Loucy (cell line): Measurements from ENCODE around the gene WWOX.

Experiments used
- H2AFZ ChIP-seq: fragments of 200-600 bp; sonication (generic); 2 replicates; pipeline ENCODE4 v1.6.0; 2016; ENCODE audit warnings: antibody characterized with exemption, mild to moderate bottlenecking, low read length, moderate library complexity
- H3F3A ChIP-seq: fragments of 200-600 bp; 2 replicates; pipeline ENCODE4 v1.6.0; 2016; ENCODE audit warnings: antibody characterized with exemption, low read depth, mild to moderate bottlenecking
- H3K27me3 ChIP-seq: fragments of 200-600 bp; sonication (generic); 2 replicates; pipeline ENCODE4 v1.6.1; 2014; ENCODE audit warnings: low read length, mild to moderate bottlenecking; ENCODE audit not compliant: insufficient read depth, poor library complexity, severe bottlenecking
- H3K36me3 ChIP-seq: fragments of 200-600 bp; sonication (generic); 2 replicates; pipeline ENCODE4 v1.6.1; 2016; ENCODE audit warnings: low read length; ENCODE audit not compliant: insufficient read depth
- H3K4me1 ChIP-seq: fragments of 200-600 bp; sonication (generic); 2 replicates; pipeline ENCODE4 v1.5.1; 2014; ENCODE audit warnings: low read length, mild to moderate bottlenecking; ENCODE audit not compliant: insufficient read depth, poor library complexity, severe bottlenecking
- H3K4me2 ChIP-seq: fragments of 200-600 bp; sonication (generic); 2 replicates; pipeline ENCODE4 v1.6.0; 2014; ENCODE audit warnings: antibody characterized with exemption, low read length, low read depth, mild to moderate bottlenecking; ENCODE audit not compliant: poor library complexity, severe bottlenecking
- H3K4me3 ChIP-seq: fragments of 200-600 bp; sonication (generic); 2 replicates; pipeline ENCODE4 v1.5.1; 2014; ENCODE audit warnings: low read length, mild to moderate bottlenecking, mixed read lengths; ENCODE audit not compliant: poor library complexity, severe bottlenecking
- H3K79me2 ChIP-seq: fragments of 200-600 bp; sonication (generic); 2 replicates; pipeline ENCODE4 v1.6.1; 2014; ENCODE audit warnings: low read length; ENCODE audit not compliant: insufficient read depth
- H3K9ac ChIP-seq: fragments of 200-600 bp; sonication (generic); 2 replicates; pipeline ENCODE4 v1.6.0; 2014; ENCODE audit warnings: mild to moderate bottlenecking, low read depth, low read length, moderate library complexity; ENCODE audit not compliant: poor library complexity, severe bottlenecking
- H3K9me2 ChIP-seq: fragments of 200-600 bp; sonication (generic); replicated peaks from 2 replicates; pipeline ENCODE4 v1.6.1; 2016; ENCODE audit warnings: low read depth, low read length, mixed read lengths
- H3K9me3 ChIP-seq: fragments of 200-600 bp; sonication (generic); 2 replicates; pipeline ENCODE4 v1.6.1; 2014; ENCODE audit warnings: mild to moderate bottlenecking, antibody characterized with exemption, low read length, low read depth; ENCODE audit not compliant: insufficient read depth
- H4K20me1 ChIP-seq: fragments of 200-600 bp; sonication (generic); 2 replicates; pipeline ENCODE4 v1.6.0; 2014; ENCODE audit warnings: antibody characterized with exemption, low read length, mild to moderate bottlenecking; ENCODE audit not compliant: insufficient read depth, poor library complexity, severe bottlenecking
- CTCF ChIP-seq: fragments of 200-600 bp; sonication (generic); conservative IDR thresholded peaks from 2 replicates; pipeline ENCODE4 v1.5.1; 2014; ENCODE audit warnings: mild to moderate bottlenecking, antibody characterized with exemption, low read length
- EZH2phosphoT487 ChIP-seq: fragments of 200-600 bp; IDR thresholded peaks from 2 replicates; pipeline ENCODE4 v1.6.1; 2018; ENCODE audit warnings: antibody characterized with exemption, mild to moderate bottlenecking, moderate library complexity, borderline replicate concordance

The WWOX gene

GRCh38 chr16:78331731-78332130, 232.3 kb downstream of the WWOX start:
- Histone ChIP-seq H3K9me3 (no peaks in the 10 kb centered on the region), H3K9ac (no peak overlapping the region), H3K4me1 (peaks cover 10% of the 10 kb centered on the region), H2AFZ (no peak overlapping the region), H3K27me3 (no peaks in the 10 kb centered on the region), H3K9me2 (no peaks in the 10 kb centered on the region), H3K79me2 (no peaks in the 10 kb centered on the region), H3K4me2 (no peak overlapping the region), H3K36me3 (no peaks in the 10 kb centered on the region), H3K4me3 (no peak overlapping the region), H3F3A (no peaks in the 10 kb centered on the region), H4K20me1 (no peaks in the 10 kb centered on the region)
- no peak for TF ChIP-seq EZH2phosphoT487
- no peak for TF ChIP-seq CTCF

GRCh38 chr16:78333808-78334207, 234.4 kb downstream of the WWOX start:
- Histone ChIP-seq H2AFZ (no peak overlapping the region), H3K4me1 (peaks cover 10% of the 10 kb centered on the region), H3K4me3 (no peak overlapping the region), H4K20me1 (no peaks in the 10 kb centered on the region), H3K79me2 (no peaks in the 10 kb centered on the region), H3K9me3 (no peaks in the 10 kb centered on the region), H3F3A (no peaks in the 10 kb centered on the region), H3K9ac (no peak overlapping the region), H3K4me2 (no peak overlapping the region), H3K27me3 (no peaks in the 10 kb centered on the region), H3K9me2 (no peaks in the 10 kb centered on the region), H3K36me3 (no peaks in the 10 kb centered on the region)
- TF ChIP-seq CTCF (no peak), EZH2phosphoT487 (no peak)

- no peak overlapping the region for H2AFZ ChIP-seq
- H3K9me2 ChIP-seq, result no peaks in the 10 kb centered on the region
- no peaks in the 10 kb centered on the region for H3K9me3 ChIP-seq
- no peak for TF ChIP-seq CTCF
- TF ChIP-seq EZH2phosphoT487, result no peak
- no peaks in the 10 kb centered on the region for H3K27me3 ChIP-seq
- no peak overlapping the region for H3K9ac ChIP-seq
- no peak overlapping the region for H3K4me2 ChIP-seq
- H3K36me3 ChIP-seq, result no peaks in the 10 kb centered on the region
- H4K20me1 ChIP-seq, result no peaks in the 10 kb centered on the region
- no peak overlapping the region for H3K4me3 ChIP-seq
- no peaks in the 10 kb centered on the region for H3K4me1 ChIP-seq
- H3F3A ChIP-seq, result no peaks in the 10 kb centered on the region
- H3K79me2 ChIP-seq, result no peaks in the 10 kb centered on the region
These were observed 241.1 kb downstream of the WWOX start for GRCh38 chr16:78340590-78340989.
